ENCODE results near the gene TRIP13.

Gene TRIP13

DNA sequence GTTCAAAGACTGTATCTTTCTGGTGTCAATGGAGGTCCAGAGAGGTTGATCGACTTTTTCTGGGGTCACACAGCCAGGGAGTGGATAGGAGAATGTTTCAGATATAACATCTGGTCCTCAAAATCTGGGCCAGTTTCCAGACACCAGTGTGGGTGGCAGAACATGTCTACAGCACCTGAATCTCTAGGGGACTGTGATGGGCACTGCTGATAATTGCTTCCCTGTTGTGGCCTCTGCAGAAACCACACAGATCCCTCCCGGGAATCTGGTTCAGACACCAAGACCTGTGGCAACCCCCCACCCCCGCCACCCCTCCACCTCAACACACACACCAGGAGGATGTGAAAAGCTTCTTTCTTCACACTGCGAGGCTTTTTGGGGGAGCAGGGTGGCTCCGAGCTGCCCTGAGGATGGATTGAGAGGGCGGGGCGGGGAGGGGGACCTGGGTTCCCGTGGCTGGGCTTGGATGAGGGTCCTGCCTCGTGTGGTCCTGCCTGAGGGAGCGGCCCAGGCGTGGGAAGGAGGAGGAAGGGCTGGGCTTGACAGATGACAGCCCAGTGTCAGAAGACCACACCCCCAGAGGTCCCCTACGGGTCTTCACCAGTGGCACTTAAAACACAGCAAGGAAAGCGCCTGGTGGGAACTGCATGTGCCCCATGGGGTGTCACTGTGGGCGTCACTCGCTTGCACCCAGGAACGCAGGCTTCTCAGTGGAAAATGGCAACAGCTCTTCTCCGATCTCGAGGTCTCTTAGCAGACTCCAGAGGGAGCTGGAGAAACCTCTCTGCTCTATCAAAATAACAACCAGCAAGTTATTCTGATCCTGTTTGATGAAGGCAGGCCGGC, 55.2 kb downstream of the TRIP13 start:
- H3K4me3 ChIP-seq (ENCODE audit: low read depth, low read length): no peak overlapping the region
- in situ Hi-C loops (cut with HindIII; ENCODE audit: low sequenced_read_pairs): no loop called here
- TF ChIP-seq, protein P1, sequence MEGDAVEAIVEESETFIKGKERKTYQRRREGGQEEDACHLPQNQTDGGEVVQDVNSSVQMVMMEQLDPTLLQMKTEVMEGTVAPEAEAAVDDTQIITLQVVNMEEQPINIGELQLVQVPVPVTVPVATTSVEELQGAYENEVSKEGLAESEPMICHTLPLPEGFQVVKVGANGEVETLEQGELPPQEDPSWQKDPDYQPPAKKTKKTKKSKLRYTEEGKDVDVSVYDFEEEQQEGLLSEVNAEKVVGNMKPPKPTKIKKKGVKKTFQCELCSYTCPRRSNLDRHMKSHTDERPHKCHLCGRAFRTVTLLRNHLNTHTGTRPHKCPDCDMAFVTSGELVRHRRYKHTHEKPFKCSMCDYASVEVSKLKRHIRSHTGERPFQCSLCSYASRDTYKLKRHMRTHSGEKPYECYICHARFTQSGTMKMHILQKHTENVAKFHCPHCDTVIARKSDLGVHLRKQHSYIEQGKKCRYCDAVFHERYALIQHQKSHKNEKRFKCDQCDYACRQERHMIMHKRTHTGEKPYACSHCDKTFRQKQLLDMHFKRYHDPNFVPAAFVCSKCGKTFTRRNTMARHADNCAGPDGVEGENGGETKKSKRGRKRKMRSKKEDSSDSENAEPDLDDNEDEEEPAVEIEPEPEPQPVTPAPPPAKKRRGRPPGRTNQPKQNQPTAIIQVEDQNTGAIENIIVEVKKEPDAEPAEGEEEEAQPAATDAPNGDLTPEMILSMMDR (IDR thresholded peaks at IDR 0.05; ENCODE audit: low read depth, low read length): no peak
- DNase-seq (ENCODE audit: low read depth, low spot score): no peak

DNA sequence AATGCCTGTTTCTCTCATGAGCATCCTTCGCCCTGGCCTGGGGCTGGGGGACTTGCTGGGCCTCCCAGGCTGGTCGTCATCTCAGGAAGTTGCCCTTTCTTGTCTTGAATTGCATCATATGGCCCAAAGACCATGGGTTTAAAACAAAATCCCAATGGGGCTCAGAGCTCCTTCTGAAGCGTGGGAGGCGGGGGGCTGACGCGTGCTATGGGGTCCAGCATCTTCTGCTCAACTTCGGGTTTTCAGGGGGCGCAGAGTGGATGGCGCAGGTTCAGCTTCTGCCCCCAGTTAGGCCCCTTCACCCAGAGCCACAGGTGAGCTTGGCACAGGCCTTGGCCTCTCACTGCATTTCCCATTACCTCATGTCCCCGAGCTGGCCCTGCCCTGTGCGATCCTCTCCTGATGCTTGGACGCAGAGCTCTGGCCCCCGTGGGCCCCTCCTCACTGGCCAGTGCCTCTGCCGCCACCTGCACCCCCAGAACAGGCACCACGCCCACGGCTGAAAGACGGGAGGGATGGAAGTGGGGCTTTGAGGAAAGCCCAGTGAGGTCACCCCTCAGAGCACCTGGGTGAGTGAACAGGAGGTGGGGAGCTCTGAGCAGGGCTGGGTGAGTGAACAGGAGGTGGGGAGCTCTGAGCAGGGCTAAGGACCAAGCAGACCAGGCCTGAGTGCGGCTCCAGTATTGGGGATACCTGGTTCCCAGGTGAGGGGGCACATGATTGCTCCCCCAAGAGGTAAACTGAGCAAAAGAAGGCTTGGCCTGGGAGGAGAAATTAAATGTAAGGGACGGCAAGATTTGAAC, 56.0 kb downstream of the TRIP13 start:
- TF ChIP-seq, protein P1 (IDR thresholded peaks at IDR 0.05; ENCODE audit: low read depth, low read length): no peak
- DNase-seq (ENCODE audit: low read depth, low spot score): no peak
- H3K4me3 ChIP-seq (ENCODE audit: low read depth, low read length): no peak overlapping the region
- in situ Hi-C loops (cut with HindIII; ENCODE audit: low sequenced_read_pairs): no loop called here

DNA sequence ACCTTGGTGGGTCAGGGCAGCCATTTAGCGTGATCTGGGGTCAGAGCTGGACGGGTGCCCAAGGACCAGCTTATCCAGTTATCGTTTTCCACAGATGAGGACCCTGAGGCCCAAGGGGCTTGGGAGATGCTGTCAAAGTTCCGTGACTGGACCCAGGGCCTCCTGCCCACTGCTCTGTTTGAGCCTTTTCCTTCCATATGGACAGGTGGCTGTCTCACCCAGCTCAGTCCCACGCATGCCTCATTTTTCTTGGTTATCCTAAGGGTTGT, 56.5 kb downstream of the TRIP13 start:
- TF ChIP-seq, protein P1 (IDR thresholded peaks at IDR 0.05; ENCODE audit: low read depth, low read length): no peak
- H3K4me3 ChIP-seq (ENCODE audit: low read depth, low read length): no peak overlapping the region
- no peak for DNase-seq (ENCODE audit: low read depth, low spot score)
- in situ Hi-C loops (cut with HindIII; ENCODE audit: low sequenced_read_pairs): no loop called here

DNA sequence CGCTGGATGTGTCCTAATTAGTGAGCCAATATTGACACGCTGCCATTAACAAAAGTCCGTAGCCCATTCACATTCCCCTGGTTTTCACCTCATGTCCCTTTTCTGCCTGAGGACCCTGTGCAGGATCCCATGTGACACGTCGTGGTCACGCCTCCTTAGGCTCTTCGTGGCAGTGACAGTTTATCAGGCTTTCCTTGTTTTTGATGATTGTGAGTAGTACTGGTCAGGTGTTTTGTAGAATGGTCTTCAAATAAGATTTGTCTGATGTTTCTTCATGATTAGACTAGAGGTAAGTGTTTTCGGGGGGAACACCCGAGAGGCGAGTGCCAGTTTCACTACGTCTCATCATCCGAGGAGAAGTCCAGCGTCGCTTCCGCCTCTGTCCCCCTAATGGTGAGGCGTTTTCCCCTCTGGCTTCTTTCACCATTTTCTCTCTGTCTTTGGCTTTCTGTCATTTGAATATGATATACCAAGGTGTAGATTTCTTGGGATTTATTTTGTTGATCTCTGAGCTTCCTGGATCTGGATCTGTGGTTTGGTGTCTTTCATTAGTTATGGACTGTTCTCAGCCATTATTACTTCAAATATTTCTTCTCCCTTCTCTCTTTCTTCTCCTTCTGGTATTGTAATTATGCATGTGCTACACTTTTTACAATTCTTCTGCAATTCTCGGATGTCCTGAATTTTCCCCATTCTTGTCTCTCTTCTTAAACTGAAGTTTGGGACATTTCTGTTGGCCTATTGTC, 57.3 kb downstream of the TRIP13 start:
- TF ChIP-seq, protein P1 (IDR thresholded peaks at IDR 0.05; ENCODE audit: low read depth, low read length): no peak
- no peak overlapping the region for H3K4me3 ChIP-seq (ENCODE audit: low read depth, low read length)
- DNase-seq (ENCODE audit: low read depth, low spot score): no peak
- in situ Hi-C loops (cut with HindIII; ENCODE audit: low sequenced_read_pairs): no loop called here

DNA sequence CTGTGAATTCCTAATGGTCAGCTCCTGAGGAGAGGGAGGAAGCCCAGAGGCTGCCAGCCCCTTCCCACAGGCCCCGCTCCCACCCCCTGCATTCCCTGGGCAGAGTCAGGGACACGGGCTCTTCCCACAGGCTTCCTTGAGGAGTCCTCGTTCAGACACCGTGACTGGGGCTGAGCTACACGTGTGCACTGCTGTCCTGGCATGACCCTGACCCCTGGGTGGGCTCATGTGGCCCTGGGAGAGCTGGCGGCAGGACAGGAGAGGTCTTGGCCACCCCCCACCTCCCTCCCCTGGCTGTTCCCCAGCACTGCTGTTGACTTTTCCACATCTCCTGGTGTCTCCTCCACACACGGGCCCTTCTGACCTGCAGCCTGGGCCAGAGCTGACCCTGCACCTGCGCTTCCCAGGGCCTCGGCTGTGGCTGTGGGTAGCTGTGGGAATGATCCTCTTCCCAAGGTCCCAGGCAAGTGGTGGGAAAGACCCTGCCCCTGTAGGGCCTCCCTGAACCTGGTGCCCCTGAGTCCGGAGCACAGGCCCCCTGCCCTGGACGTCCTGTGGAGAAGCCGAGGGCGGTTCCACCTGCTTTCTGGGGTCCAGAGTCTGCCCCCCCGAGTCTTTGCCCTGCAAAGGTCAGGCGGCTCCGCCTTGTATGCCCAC, 59.4 kb downstream of the TRIP13 start:
- TF ChIP-seq, protein P1 (IDR thresholded peaks at IDR 0.05; ENCODE audit: low read depth, low read length): no peak
- in situ Hi-C loops (cut with HindIII; ENCODE audit: low sequenced_read_pairs): no loop called here
- no peak overlapping the region for H3K4me3 ChIP-seq (ENCODE audit: low read depth, low read length)
- no peak for DNase-seq (ENCODE audit: low read depth, low spot score)

All from astrocyte of the spinal cord (primary cell).